Inflammatory macrophage treated with lipopolysaccharide for 1 hour (primary cell): ENCODE measurements around the gene FIGNL1.
A peak's percentile ranks its signal among the peaks of the same experiment; 100 is the strongest.

Source experiments
- DNase-seq, 2 donors: peaks; one replicate each; pipeline ENCODE4 v3.0.0-alpha.2; 2020 to 2022

Gene FIGNL1

GRCh38 chr7:50449881-50450589 is at the start of gene FIGNL1:
Gene FIGNL1, minus strand, starts transcription at chr7:50450350. Its CDS starts 3,063 bp downstream, at chr7:50447287.
- DNase-seq = peak; percentile 47 to 52

GRCh38 chr7:50499092-50499491 is 48.9 kb upstream of the FIGNL1 start:
- DNase-seq = no peak

- no peak for DNase-seq
Measured at GRCh38 chr7:50497968-50498367, 47.8 kb upstream of the FIGNL1 start.

- DNase-seq = no peak
Measured at GRCh38 chr7:50497068-50497642, 47.0 kb upstream of the FIGNL1 start.

- DNase-seq = no peak
Measured at GRCh38 chr7:50496569-50496968, 46.4 kb upstream of the FIGNL1 start.

- no peak for DNase-seq
Measured at GRCh38 chr7:50495746-50496145, 45.6 kb upstream of the FIGNL1 start.

GRCh38 chr7:50492770-50493519 is 42.8 kb upstream of the FIGNL1 start:
- no peak for DNase-seq

- DNase-seq = no peak
Measured at GRCh38 chr7:50491943-50492342, 41.8 kb upstream of the FIGNL1 start.

GRCh38 chr7:50491209-50491608 is 41.1 kb upstream of the FIGNL1 start:
- no peak for DNase-seq

- no peak for DNase-seq
Measured at GRCh38 chr7:50488379-50488778, 38.2 kb upstream of the FIGNL1 start.

GRCh38 chr7:50486512-50486911 is 36.4 kb upstream of the FIGNL1 start:
- no peak for DNase-seq

- DNase-seq = no peak
Measured at GRCh38 chr7:50481867-50482266, 31.7 kb upstream of the FIGNL1 start.

GRCh38 chr7:50480797-50481196 is 30.6 kb upstream of the FIGNL1 start:
- no peak for DNase-seq

GRCh38 chr7:50479743-50480517 is 29.8 kb upstream of the FIGNL1 start:
- DNase-seq = no peak

- no peak for DNase-seq
Measured at GRCh38 chr7:50477640-50478039, 27.5 kb upstream of the FIGNL1 start.

GRCh38 chr7:50476953-50477625 is 26.9 kb upstream of the FIGNL1 start:
- no peak for DNase-seq

- no peak for DNase-seq
Measured at GRCh38 chr7:50475340-50475739, 25.2 kb upstream of the FIGNL1 start.

- peak in 1 of 2 donors; percentile 43 for DNase-seq
Measured at GRCh38 chr7:50474382-50475160, 24.4 kb upstream of the FIGNL1 start.

- DNase-seq = no peak
Measured at GRCh38 chr7:50473531-50473930, 23.4 kb upstream of the FIGNL1 start.

- DNase-seq = no peak
Measured at GRCh38 chr7:50472427-50472826, 22.3 kb upstream of the FIGNL1 start.

- no peak for DNase-seq
Measured at GRCh38 chr7:50471970-50472369, 21.8 kb upstream of the FIGNL1 start.
